GM12865 (cell line): ENCODE results near the gene TNXB.
"Not testable (repeated sequence)": the region's sequence is repeated elsewhere in the genome, so short reads cannot be mapped to it uniquely, and the experiment has no call there.

Experiments
- DNase-seq: peaks from one replicate; pipeline ENCODE4 v3.0.0; 2010; ENCODE audit warnings: low read depth
- H3K4me3 ChIP-seq: 2 replicates; pipeline ENCODE4 v1.5.1; 2011; ENCODE audit warnings: mild to moderate bottlenecking, low read depth, low read length, control low read depth
- CTCF ChIP-seq: IDR thresholded peaks from 2 replicates; pipeline ENCODE4 v1.5.1; 2011; ENCODE audit warnings: low read length, control low read depth, low read depth, inconsistent platforms; ENCODE audit not compliant: insufficient read depth; ENCODE audit errors: missing control alignments

TNXB gene

GRCh38 chr6:32045811-32046449 lies 63.2 kb downstream of the TNXB start:
- no peak for DNase-seq
- no peak overlapping the region for H3K4me3 ChIP-seq
- no peak for TF ChIP-seq CTCF

GRCh38 chr6:32044916-32045315 lies 64.2 kb downstream of the TNXB start:
- not testable (repeated sequence) for H3K4me3 ChIP-seq, DNase-seq

GRCh38 chr6:32043589-32044380 lies 65.4 kb downstream of the TNXB start:
- not testable (repeated sequence) for DNase-seq, H3K4me3 ChIP-seq

GRCh38 chr6:32042276-32042675 lies 66.9 kb downstream of the TNXB start:
- DNase-seq, H3K4me3 ChIP-seq: not testable (repeated sequence)

- H3K4me3 ChIP-seq, DNase-seq: not testable (repeated sequence)
Measured at GRCh38 chr6:32041385-32041784, 67.8 kb downstream of the TNXB start.

GRCh38 chr6:32041050-32041321 lies 68.2 kb downstream of the TNXB start:
- H3K4me3 ChIP-seq, DNase-seq: not testable (repeated sequence)

GRCh38 chr6:32040299-32041049 lies 68.7 kb downstream of the TNXB start:
- DNase-seq, H3K4me3 ChIP-seq: not testable (repeated sequence)

- DNase-seq, H3K4me3 ChIP-seq: not testable (repeated sequence)
Measured at GRCh38 chr6:32039321-32040274, 69.5 kb downstream of the TNXB start.

GRCh38 chr6:32038878-32039277 lies 70.3 kb downstream of the TNXB start:
- DNase-seq, H3K4me3 ChIP-seq: not testable (repeated sequence)

- not testable (repeated sequence) for H3K4me3 ChIP-seq, DNase-seq
Measured at GRCh38 chr6:32037598-32038524, 71.3 kb downstream of the TNXB start, which contains the start of gene CYP21A2. Gene CYP21A2, plus strand, starts transcription at chr6:32038415. Its CDS starts 8 bp downstream, at chr6:32038423.

- not testable (repeated sequence) for H3K4me3 ChIP-seq, DNase-seq
Measured at GRCh38 chr6:32037136-32037535, 72.0 kb downstream of the TNXB start.

GRCh38 chr6:32035283-32036013 lies 73.7 kb downstream of the TNXB start:
- not testable (repeated sequence) for DNase-seq, H3K4me3 ChIP-seq

- not testable (repeated sequence) for H3K4me3 ChIP-seq, DNase-seq
Measured at GRCh38 chr6:32029553-32029952, 79.6 kb downstream of the TNXB start.

- DNase-seq, H3K4me3 ChIP-seq: not testable (repeated sequence)
Measured at GRCh38 chr6:32028631-32029030, 80.5 kb downstream of the TNXB start.

- not testable (repeated sequence) for DNase-seq
Measured at GRCh38 chr6:32022100-32022499, 87.0 kb downstream of the TNXB start.

GRCh38 chr6:32014547-32014946 lies 94.6 kb downstream of the TNXB start, which contains the start of gene C4B:
Gene C4B, plus strand, starts transcription at chr6:32014795. Its CDS starts 51 bp downstream, at chr6:32014846.
- not testable (repeated sequence) for H3K4me3 ChIP-seq, DNase-seq

More at GRCh38 chr6:32022100-32022499, 87.0 kb downstream of the TNXB start:
- H3K4me3 ChIP-seq = not testable (repeated sequence)
